T-cell (primary cell): ENCODE measurements around the gene GRM5. TPM values are rescaled to one million over a fixed set of nuclear protein-coding genes. Genes with fewer than 3 reads are reported as not detected.

Experiments used
- ATAC-seq, 4 experiments: fragments of 200-7000 bp in 3 of 4; fragments of 150-1000 bp in 1 of 4; cut with Tn5 transposase; replicated peaks in 1 of 4; 1 replicate in 3 of 4; 2 replicates in 1 of 4; pipeline ENCODE4 v1.10.0; 2021; ENCODE audit warnings: moderate library complexity in 3 of 4, mild to moderate bottlenecking in 2 of 4, moderate number of reproducible peaks in 1 of 4
- CTCF ChIA-PET, 2 donors: fragments of 300-600 bp; sonication (Branson Sonifier 250); formaldehyde crosslinking; loops; one replicate each; lab custom pipeline; 2022; ENCODE audit warnings: antibody characterized with exemption in 2 of 2; lab: Charles Lee
- POLR2A ChIA-PET, 2 donors: fragments of 300-600 bp; sonication (Branson Sonifier 250); formaldehyde crosslinking; loops; one replicate each; lab custom pipeline; 2022; ENCODE audit warnings: antibody characterized with exemption in 2 of 2; lab: Charles Lee
- DNase-seq, 35 experiments: peaks; one replicate each; pipeline versions ENCODE4 v3.0.0 to v3.0.0-alpha.2; 2013 to 2023
- H3K27ac ChIP-seq: one replicate; pipeline ENCODE4 v1.5.1; 2013; ENCODE audit warnings: low read length
- H3K27me3 ChIP-seq, 2 experiments: replicated peaks in 1 of 2; 1 replicate in 1 of 2; 2 replicates in 1 of 2; pipeline versions ENCODE4 v1.6.1 to v1.7.0; 2013; ENCODE audit warnings: low read length in 1 of 2, mixed read lengths in 1 of 2; ENCODE audit not compliant: control insufficient read depth in 2 of 2, insufficient read depth in 2 of 2; ENCODE audit errors: extremely low read depth in 1 of 2
- H3K36me3 ChIP-seq, 2 donors: 1 replicate in 1 of 2; 2 replicates in 1 of 2; pipeline versions ENCODE4 v1.6.1 to v1.7.0; 2013; ENCODE audit warnings: low read length in 1 of 2; ENCODE audit not compliant: control insufficient read depth in 2 of 2, insufficient read depth in 1 of 2; ENCODE audit errors: extremely low read depth in 1 of 2
- H3K4me1 ChIP-seq, 2 experiments: 1 replicate in 1 of 2; 2 replicates in 1 of 2; pipeline versions ENCODE4 v1.6.1 to v1.7.0; 2013; ENCODE audit warnings: low read length in 2 of 2, mixed read lengths in 1 of 2; ENCODE audit not compliant: insufficient read depth in 2 of 2, control insufficient read depth in 1 of 2; ENCODE audit errors: extremely low read depth in 1 of 2
- H3K4me3 ChIP-seq, 2 donors: 1 replicate in 1 of 2; 2 replicates in 1 of 2; pipeline versions ENCODE4 v1.5.1 to v1.7.0; 2013; ENCODE audit warnings: mild to moderate bottlenecking in 2 of 2, low read length in 1 of 2, moderate library complexity in 1 of 2; ENCODE audit not compliant: control insufficient read depth in 1 of 2; ENCODE audit errors: extremely low read depth in 1 of 2
- H3K9me3 ChIP-seq: 2 replicates; pipeline ENCODE4 v1.7.0; 2013
- H3K27ac Mint-ChIP-seq, 2 donors: one replicate each; pipeline ENCODE4 v1.8.0; 2020 to 2021; ENCODE audit warnings: mild to moderate bottlenecking in 2 of 2, mixed read lengths in 2 of 2
- H3K27me3 Mint-ChIP-seq, 2 donors: one replicate each; pipeline ENCODE4 v1.8.0; 2021 to 2022; ENCODE audit warnings: mixed read lengths in 2 of 2
- H3K36me3 Mint-ChIP-seq: one replicate; pipeline ENCODE4 v1.8.0; 2021; ENCODE audit warnings: mixed read lengths
- H3K4me1 Mint-ChIP-seq, 3 donors: one replicate each; pipeline ENCODE4 v1.8.0; 2020 to 2022; ENCODE audit warnings: mixed read lengths in 3 of 3, mild to moderate bottlenecking in 1 of 3
- H3K4me3 Mint-ChIP-seq, 3 donors: one replicate each; pipeline ENCODE4 v1.8.0; 2020 to 2022; ENCODE audit warnings: mild to moderate bottlenecking in 3 of 3, mixed read lengths in 3 of 3, moderate library complexity in 3 of 3
- H3K9me3 Mint-ChIP-seq, 3 donors: one replicate each; pipeline ENCODE4 v1.8.0; 2020 to 2022; ENCODE audit warnings: mixed read lengths in 3 of 3
- WGBS: methylation state at CpG from one replicate; pipeline ENCODE4 v1.1.5; 2013; ENCODE audit warnings: missing lambda C conversion rate; ENCODE audit not compliant: insufficient coverage; 5-methylcytosine and 5-hydroxymethylcytosine counted together
- total RNA-seq, 35 experiments: library from RNA in 6 of 35; stranded (reverse) in 6 of 35; fragments of 120-200 nt in 1 of 35; gene quantifications; one replicate each; pipeline versions ENCODE4 v1.2.1 to v1.2.4 and lab custom pipeline; 2013 to 2026

The GRM5 gene
- total RNA-seq, 5 donors from 2014 or later (not counting 1 experiment from before 2014, with no cell fraction given), result not detected

DNA sequence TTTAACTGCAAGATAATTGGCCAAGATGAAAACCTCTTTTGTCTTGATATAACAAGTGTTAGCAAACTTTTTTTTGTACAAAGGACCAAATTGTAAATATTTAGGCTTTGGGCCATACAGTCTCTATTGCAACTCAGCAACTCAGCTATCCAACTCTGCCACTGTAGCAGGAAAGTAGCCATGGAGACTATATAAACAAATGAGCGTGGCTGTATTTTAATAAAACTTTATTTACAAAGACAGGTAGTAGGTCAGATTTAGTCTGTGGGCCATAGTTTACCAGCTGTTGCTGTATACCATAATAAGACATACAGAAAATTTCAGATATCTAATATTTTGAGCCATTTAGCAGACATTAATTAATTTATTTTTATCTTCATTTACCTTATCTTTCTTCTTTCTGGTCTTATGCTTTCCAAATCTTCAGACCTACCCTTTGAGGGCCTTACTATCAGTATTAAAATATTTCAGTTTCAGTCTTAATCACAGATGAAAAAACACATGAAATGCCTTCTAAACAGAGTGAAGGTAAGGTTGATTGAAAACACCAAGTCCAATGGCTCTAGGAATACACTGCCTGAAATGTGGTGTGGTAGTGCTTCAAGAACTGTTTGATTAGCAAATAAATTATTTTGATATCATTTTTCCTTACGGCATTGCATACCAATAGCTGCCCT, 471.4 kb downstream of the GRM5 start:
- Mint-ChIP-seq H3K36me3 (no peaks in the 10 kb centered on the region), H3K4me1 (peaks cover 10 to 15% (median 15%) of the 10 kb centered on the region in 3 donors)
- no CpG with 5 or more reads among the region's 2 CpGs for WGBS

DNA sequence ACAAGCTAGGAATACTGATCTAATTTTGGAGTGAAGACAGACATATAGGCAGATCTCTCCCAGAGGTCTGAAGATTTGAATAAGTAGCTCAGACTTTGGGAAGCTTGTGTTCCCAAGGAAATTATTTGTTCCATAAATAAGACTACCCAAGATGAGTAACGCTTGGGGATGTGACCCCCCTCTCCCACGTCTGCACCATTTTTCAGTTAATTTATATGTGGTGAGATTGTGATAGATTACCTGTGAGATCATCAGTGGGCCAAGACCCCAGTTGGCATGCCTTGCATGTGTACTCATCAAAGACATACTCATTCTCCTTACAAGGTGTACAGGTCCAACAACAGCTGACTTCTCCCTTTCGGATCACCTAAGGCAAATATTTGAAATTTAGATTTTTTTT, 475.4 kb downstream of the GRM5 start:
- Mint-ChIP-seq H3K36me3 (no peaks in the 10 kb centered on the region), H3K27ac (no peak overlapping the region), H3K4me1 (peaks cover 11 to 14% (median 11%) of the 10 kb centered on the region in 3 donors), H3K9me3 (no peaks in the 10 kb centered on the region), H3K27me3 (peaks cover 0 to 3% of the 10 kb centered on the region in 2 donors), H3K4me3 (no peak overlapping the region)
- Histone ChIP-seq H3K4me1 (no peaks in the 10 kb centered on the region), H3K27me3 (no peaks in the 10 kb centered on the region), H3K4me3 (no peak overlapping the region), H3K9me3 (no peaks in the 10 kb centered on the region), H3K36me3 (no peaks in the 10 kb centered on the region), H3K27ac (no peak overlapping the region)
- CTCF ChIA-PET, result no interaction called here
- POLR2A ChIA-PET, result no interaction called here
- ATAC-seq (no peak), DNase-seq (no peak)
- WGBS, result no CpG with 5 or more reads among the region's 3 CpGs

More for the DNA sequence above, 471.4 kb downstream of the GRM5 start:
- no peak for DNase-seq
- Mint-ChIP-seq H3K9me3 (no peaks in the 10 kb centered on the region), H3K27ac (no peak overlapping the region), H3K4me3 (no peak overlapping the region), H3K27me3 (peaks cover 0 to 3% of the 10 kb centered on the region in 2 donors)
- POLR2A ChIA-PET, result no interaction called here
- Histone ChIP-seq H3K36me3 (no peaks in the 10 kb centered on the region), H3K4me1 (peaks cover 0 to 3% of the 10 kb centered on the region in 2 experiments), H3K4me3 (no peak overlapping the region), H3K27ac (no peak overlapping the region), H3K27me3 (no peaks in the 10 kb centered on the region), H3K9me3 (no peaks in the 10 kb centered on the region)
- CTCF ChIA-PET, result no interaction called here
- no peak for ATAC-seq

DNA sequence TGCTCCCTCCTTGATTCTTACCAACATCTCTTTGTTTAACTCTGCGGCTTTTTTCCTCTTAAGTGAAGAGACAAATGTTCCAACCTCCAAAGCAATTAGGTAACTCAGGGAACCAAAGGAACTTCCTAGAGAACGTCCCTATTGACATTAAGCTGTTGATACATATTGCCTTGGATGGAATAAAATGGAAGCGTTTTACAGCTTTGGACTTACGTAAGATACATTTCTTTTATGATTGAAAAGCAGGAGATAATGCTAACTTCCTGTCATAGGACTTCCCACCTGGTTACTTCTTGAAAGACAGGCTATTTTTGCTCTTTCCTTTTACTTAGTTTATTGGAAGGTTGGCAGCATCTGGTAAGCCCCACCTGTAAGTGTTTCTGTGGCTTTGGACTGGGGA, 482.5 kb downstream of the GRM5 start:
- Mint-ChIP-seq H3K4me3 (no peak overlapping the region), H3K27me3 (peaks cover 7 to 12% of the 10 kb centered on the region in 2 donors), H3K36me3 (no peaks in the 10 kb centered on the region), H3K4me1 (peaks cover 11 to 14% (median 11%) of the 10 kb centered on the region in 3 donors), H3K9me3 (no peaks in the 10 kb centered on the region), H3K27ac (no peak overlapping the region)
- no peaks in the 10 kb centered on the region for H3K36me3 ChIP-seq
- POLR2A ChIA-PET, result interaction anchor here in 1 of 2 donors (0.7 kb wide), 2 partner anchors 92 to 255 kb away, joined by 3 read pairs; no protein-coding TSS in a partner anchor
- no peak for ATAC-seq
- no peaks in the 10 kb centered on the region for H3K9me3 ChIP-seq
- CTCF ChIA-PET, result no interaction called here
- no CpG with 5 or more reads among the region's 4 CpGs for WGBS
- no peaks in the 10 kb centered on the region for H3K27me3 ChIP-seq
- no peak for DNase-seq
- no peak overlapping the region for H3K27ac ChIP-seq
- H3K4me3 ChIP-seq, result no peak overlapping the region
- H3K4me1 ChIP-seq, result peaks cover 0 to 2% of the 10 kb centered on the region in 2 experiments

DNA sequence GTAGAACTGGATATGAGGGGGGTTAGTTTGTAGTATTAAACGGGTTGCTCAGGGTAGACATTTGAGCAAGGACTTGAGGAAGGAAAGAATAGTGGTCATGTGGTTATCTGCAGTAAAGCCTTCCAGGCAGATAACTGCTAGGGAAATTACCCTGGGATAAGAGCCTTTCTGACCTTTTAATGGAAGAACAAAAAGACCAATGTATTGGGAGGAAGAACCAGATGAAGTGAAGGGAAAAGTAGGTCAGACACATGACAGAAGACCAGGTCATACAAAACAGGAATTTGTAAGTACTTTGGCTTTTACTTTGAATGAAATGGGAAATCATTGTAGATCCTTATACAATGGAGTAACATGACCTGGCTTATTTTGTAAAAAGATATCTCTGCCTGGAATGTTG, 486.3 kb downstream of the GRM5 start:
- Mint-ChIP-seq H3K4me1 (no peaks in the 10 kb centered on the region), H3K27me3 (peaks cover 10 to 15% of the 10 kb centered on the region in 2 donors), H3K4me3 (no peak overlapping the region), H3K36me3 (no peaks in the 10 kb centered on the region), H3K9me3 (no peaks in the 10 kb centered on the region), H3K27ac (no peak overlapping the region)
- ChIA-PET POLR2A (no interaction called here), CTCF (no interaction called here)
- H3K4me3 ChIP-seq, result no peak overlapping the region
- 58% methylated on average over 1 of the region's 1 CpG for WGBS
- no peaks in the 10 kb centered on the region for H3K9me3 ChIP-seq
- peaks cover 0 to 2% of the 10 kb centered on the region in 2 experiments for H3K4me1 ChIP-seq
- no peak overlapping the region for H3K27ac ChIP-seq
- H3K36me3 ChIP-seq, result no peaks in the 10 kb centered on the region
- ATAC-seq (no peak), DNase-seq (no peak)
- no peaks in the 10 kb centered on the region for H3K27me3 ChIP-seq

DNA sequence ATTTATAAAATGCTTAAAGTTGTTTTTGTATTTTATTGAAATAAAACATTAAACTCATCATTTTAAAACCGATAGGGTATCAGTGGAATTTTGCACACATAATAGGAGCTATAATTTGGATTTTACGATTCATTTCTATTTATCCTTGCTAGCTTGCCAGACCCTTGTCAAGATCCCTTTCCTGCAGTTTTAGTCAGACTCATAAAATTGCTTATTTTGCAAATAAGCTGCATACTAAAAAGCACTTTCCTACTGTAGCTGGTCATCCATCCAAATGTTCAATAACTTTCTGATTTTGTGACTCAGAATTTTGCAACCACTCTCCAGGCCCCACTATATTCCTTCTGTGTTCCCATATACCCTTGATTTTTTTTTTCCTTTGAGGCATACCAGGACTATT, 489.0 kb downstream of the GRM5 start:
- no peaks in the 10 kb centered on the region for H3K4me1 Mint-ChIP-seq
- no peaks in the 10 kb centered on the region for H3K4me1 ChIP-seq
- DNase-seq (no peak), ATAC-seq (no peak)
- no peaks in the 10 kb centered on the region for H3K9me3 Mint-ChIP-seq
- H3K36me3 Mint-ChIP-seq, result no peaks in the 10 kb centered on the region
- H3K4me3 ChIP-seq, result no peak overlapping the region
- no peak overlapping the region for H3K27ac Mint-ChIP-seq
- no peaks in the 10 kb centered on the region for H3K27me3 ChIP-seq
- CTCF ChIA-PET, result interaction anchor here in 1 of 2 donors (0.6 kb wide), 1 partner anchor 16 kb away, joined by 3 read pairs; no protein-coding TSS in a partner anchor
- POLR2A ChIA-PET, result interaction anchor here in 1 of 2 donors (0.6 kb wide), 1 partner anchor 18 kb away, joined by 10 read pairs; no protein-coding TSS in a partner anchor
- no CpG with 5 or more reads among the region's 2 CpGs for WGBS
- peaks cover 10 to 12% of the 10 kb centered on the region in 2 donors for H3K27me3 Mint-ChIP-seq
- no peaks in the 10 kb centered on the region for H3K9me3 ChIP-seq
- no peaks in the 10 kb centered on the region for H3K36me3 ChIP-seq
- H3K4me3 Mint-ChIP-seq, result no peak overlapping the region
- H3K27ac ChIP-seq, result no peak overlapping the region

DNA sequence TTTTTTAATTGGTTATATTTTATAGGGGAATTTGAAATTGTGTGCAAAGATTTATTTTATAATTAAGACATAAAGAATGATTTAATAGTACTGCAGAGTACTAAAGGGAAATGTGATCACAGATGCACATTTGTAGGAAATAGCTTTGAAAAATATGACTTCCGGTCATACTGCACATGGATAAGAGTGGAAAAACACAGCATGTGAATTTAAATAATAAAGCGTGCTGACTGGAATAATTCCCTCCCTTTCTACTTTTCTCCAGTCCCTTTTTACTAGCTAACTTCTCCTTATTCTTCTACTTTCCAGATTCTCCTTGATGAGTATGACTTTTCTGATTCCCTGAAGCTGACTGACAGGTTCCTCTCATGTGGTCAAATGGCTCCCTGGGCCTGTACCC, 489.9 kb downstream of the GRM5 start:
- DNase-seq (no peak), ATAC-seq (no peak)
- no peak overlapping the region for H3K27ac Mint-ChIP-seq
- ChIA-PET CTCF (interaction anchor here in 1 of 2 donors (0.5 kb wide), 1 partner anchor 8 kb away, joined by 3 read pairs; no protein-coding TSS in a partner anchor), POLR2A (interaction anchor here in 1 of 2 donors (0.6 kb wide), 1 partner anchor 150 kb away, joined by 3 read pairs; no protein-coding TSS in a partner anchor)
- no peaks in the 10 kb centered on the region for H3K4me1 Mint-ChIP-seq
- H3K36me3 Mint-ChIP-seq, result no peaks in the 10 kb centered on the region
- Histone ChIP-seq H3K4me1 (no peaks in the 10 kb centered on the region), H3K27ac (no peak overlapping the region), H3K4me3 (no peak overlapping the region), H3K36me3 (no peaks in the 10 kb centered on the region), H3K9me3 (no peaks in the 10 kb centered on the region), H3K27me3 (no peaks in the 10 kb centered on the region)
- H3K4me3 Mint-ChIP-seq, result no peak overlapping the region
- H3K9me3 Mint-ChIP-seq, result no peaks in the 10 kb centered on the region
- H3K27me3 Mint-ChIP-seq, result peaks cover 10 to 12% of the 10 kb centered on the region in 2 donors
- WGBS, result no CpG with 5 or more reads among the region's 2 CpGs
